ENCODE data around the gene ZBTB32.
"Not testable (repeated sequence)": the region's sequence is repeated elsewhere in the genome, so short reads cannot be mapped to it uniquely, and the experiment has no call there.

ZBTB32 gene, protein sequence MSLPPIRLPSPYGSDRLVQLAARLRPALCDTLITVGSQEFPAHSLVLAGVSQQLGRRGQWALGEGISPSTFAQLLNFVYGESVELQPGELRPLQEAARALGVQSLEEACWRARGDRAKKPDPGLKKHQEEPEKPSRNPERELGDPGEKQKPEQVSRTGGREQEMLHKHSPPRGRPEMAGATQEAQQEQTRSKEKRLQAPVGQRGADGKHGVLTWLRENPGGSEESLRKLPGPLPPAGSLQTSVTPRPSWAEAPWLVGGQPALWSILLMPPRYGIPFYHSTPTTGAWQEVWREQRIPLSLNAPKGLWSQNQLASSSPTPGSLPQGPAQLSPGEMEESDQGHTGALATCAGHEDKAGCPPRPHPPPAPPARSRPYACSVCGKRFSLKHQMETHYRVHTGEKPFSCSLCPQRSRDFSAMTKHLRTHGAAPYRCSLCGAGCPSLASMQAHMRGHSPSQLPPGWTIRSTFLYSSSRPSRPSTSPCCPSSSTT

DNA sequence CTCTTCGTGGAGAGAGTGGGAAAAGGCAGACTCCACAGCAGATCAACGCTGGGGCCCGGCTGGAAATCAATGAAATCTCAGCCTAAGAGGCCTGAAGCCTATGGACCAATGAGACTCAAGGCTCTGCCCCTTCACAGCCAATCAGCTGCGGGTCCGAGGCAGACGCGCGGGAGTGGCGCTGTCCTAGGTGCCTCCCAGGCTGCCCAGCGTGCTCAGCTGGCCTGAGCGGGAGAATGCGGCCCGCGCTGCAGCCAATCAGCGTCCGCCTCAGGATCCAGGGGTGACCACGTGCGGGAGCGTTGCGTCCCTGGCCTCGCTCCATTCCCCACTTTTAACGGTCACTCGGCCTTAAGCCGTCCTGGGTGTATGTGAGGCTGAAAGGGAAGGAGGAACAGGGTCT lies at the start of gene ZBTB32:
ZBTB32 (plus strand) TSS at position 341 of the 400 bp plus-strand sequence. CDS start 10,069 bp downstream, outside the sequence.
- ATAC-seq (ENCODE audit: low read depth) = no peak
- peaks cover 3% of the 10 kb centered on the region for H3K4me1 Mint-ChIP-seq
- no peaks in the 10 kb centered on the region for H3K9me3 Mint-ChIP-seq
- H3K4me3 Mint-ChIP-seq = no peak within 1 kb of the TSS
- DNase-seq (ENCODE audit: low spot score in 2 of 2) = no peak
- no peak within 1 kb of the TSS for H3K27ac Mint-ChIP-seq
- no peaks in the 10 kb centered on the region for H3K27me3 Mint-ChIP-seq
- H3K36me3 Mint-ChIP-seq = no peaks in the 10 kb centered on the region

DNA sequence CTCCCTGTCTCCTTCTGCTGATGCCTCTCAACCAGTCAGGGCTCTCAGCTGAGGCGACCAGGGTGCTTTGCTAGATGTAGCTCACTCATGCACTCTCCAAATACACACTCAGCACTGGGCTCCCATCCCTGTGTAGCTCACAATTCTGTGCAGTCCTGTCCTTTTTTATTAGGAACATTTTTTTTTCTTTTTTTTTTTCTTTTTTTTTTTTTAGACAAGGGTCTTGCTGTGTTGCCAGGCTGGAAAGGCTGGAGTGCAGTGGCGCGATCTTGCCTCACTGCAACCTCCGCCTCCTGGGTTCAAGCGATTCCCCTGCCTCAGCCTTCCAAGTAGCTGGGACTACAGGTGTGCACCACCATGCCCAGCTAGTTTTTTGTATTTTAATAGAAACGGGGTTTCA lies 49.5 kb upstream of the ZBTB32 start:
- H3K27me3 Mint-ChIP-seq; H3K27ac Mint-ChIP-seq; H3K4me1 Mint-ChIP-seq; DNase-seq (ENCODE audit: low spot score in 2 of 2); H3K4me3 Mint-ChIP-seq; H3K9me3 Mint-ChIP-seq; ATAC-seq (ENCODE audit: low read depth): not testable (repeated sequence)
- H3K36me3 Mint-ChIP-seq = peaks cover 31% of the 10 kb centered on the region

DNA sequence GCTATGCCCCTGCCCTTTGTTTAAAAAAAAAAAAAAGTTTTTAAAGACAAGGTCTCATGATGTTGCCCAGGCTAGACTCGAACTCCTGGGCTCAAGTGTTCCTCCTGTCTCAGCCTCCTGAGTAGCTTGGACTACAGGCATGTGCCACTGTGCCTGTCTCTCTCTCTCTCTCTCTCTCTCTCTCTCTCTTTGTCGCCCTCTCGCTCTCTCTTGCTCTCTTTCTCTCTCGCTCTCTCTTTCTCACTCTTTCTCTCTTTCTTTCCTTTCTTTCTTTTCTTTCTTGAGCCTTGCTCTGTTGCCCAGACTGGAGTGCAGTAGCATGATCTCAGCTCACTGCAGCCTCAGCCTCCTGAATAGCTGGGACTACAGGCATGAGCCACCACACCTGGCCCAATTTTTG lies 48.8 kb upstream of the ZBTB32 start:
- Mint-ChIP-seq H3K9me3 (no peaks in the 10 kb centered on the region), H3K27ac (no peak overlapping the region), H3K36me3 (peaks cover 32% of the 10 kb centered on the region), H3K4me1 (peaks cover 9% of the 10 kb centered on the region), H3K4me3 (no peak overlapping the region), H3K27me3 (no peaks in the 10 kb centered on the region)
- no peak for ATAC-seq (ENCODE audit: low read depth)
- no peak for DNase-seq (ENCODE audit: low spot score in 2 of 2)

DNA sequence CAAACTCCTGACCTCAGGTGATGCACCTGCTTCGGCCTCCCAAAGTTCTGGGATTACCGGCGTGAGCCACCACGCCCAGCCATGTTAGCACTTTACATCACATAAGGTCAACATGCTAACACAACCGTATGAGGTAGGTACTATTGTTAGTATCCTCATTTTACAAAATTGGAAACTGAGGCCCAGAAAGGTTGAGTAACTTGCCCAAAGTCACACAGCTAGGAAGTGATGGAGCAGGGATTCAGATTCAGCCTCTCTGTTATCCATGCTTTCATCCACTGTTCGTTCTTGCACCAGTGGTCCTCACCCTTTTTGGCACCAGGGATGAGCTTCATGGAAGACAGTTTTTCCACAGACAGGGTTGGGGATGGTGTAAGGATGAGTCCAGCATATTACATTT lies 47.7 kb upstream of the ZBTB32 start:
- Mint-ChIP-seq H3K27ac (no peak overlapping the region), H3K36me3 (peaks cover 32% of the 10 kb centered on the region), H3K4me3 (no peak overlapping the region), H3K4me1 (peaks cover 8% of the 10 kb centered on the region), H3K27me3 (no peaks in the 10 kb centered on the region), H3K9me3 (no peaks in the 10 kb centered on the region)
- ATAC-seq (ENCODE audit: low read depth) (no peak), DNase-seq (ENCODE audit: low spot score in 2 of 2) (no peak)

DNA sequence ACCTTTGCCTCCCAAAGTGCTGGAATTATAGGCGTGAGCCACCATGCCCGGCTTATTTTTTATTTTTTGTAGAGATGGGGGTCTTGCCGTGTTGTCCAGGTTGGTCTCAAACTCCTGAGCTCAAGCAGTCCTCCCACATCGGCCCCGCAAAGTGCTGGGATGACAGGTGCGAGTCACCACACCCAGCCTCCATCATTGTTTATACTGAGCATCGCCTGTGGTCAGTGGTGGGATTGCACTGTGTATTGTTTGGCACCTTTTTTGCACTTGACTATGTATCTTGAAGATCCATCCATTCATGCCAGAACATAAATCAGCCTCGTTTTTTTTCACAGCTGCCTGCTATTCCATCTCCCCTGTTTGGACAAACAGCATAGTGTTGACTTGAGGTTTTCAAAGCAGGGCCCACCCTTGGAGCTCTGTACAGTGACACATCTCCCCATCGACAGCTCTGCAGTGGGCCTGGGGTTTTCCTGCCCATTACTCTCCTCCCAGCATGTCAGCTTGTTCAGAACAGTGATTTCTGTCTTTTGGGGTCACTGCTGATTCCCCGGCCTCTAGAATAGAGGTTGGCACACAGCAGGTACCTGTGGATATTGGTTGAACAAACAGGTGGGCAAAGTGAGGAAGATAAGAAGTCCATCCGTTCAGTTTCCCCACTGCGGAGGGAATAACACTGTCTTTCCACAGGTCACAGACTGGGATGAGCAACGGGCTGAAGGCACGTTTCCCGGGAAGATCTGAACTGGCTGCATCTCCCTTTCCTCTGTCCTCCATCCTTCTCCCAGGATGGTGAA lies 46.3 kb upstream of the ZBTB32 start:
- Mint-ChIP-seq H3K27me3 (no peaks in the 10 kb centered on the region), H3K4me1 (peaks cover 7% of the 10 kb centered on the region), H3K9me3 (no peaks in the 10 kb centered on the region), H3K36me3 (peaks cover 34% of the 10 kb centered on the region), H3K4me3 (no peak overlapping the region), H3K27ac (no peak overlapping the region)
- ATAC-seq (ENCODE audit: low read depth) (no peak), DNase-seq (ENCODE audit: low spot score in 2 of 2) (no peak)

DNA sequence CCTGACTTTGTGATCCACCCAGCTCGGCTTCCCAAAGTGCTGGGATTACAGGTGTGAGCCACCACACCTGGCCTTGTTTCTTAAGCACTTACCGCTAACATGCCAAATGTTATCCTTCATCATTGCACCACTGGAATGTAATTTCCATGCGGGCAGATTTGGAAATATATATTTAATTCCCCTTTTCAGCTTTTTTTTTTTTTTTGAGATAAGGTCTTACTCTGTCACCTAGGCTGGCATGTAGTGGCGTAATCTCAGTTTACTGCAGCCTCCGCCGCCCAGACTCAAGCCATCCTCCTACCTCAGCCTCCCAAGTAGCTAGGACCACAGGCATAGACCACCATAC lies 42.4 kb upstream of the ZBTB32 start:
- DNase-seq (ENCODE audit: low spot score in 2 of 2) = no peak
- Mint-ChIP-seq H3K4me3 (no peak overlapping the region), H3K9me3 (no peaks in the 10 kb centered on the region), H3K27ac (no peak overlapping the region), H3K27me3 (no peaks in the 10 kb centered on the region), H3K36me3 (peaks cover 26% of the 10 kb centered on the region), H3K4me1 (peaks cover 2% of the 10 kb centered on the region)
- no peak for ATAC-seq (ENCODE audit: low read depth)

DNA sequence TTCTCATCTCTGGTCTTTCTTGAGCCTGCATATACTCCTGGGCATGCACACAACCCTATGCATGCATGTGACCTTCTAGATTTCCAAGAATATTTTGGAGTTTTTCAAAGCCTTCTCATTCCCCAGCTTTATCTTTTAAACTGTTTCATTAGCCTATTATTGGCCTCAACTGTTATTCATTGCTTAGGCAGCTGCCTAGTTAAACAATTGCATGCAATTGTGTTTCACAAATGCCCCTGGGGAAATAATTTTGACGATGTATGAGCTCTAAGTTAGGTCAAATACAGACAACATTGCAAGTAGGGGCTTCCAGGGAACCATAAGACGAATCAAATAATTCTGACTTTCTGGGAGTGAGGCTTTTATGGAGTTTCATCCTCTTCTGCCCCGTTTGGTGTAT lies 40.4 kb upstream of the ZBTB32 start:
- Mint-ChIP-seq H3K36me3 (peaks cover 17% of the 10 kb centered on the region), H3K9me3 (no peaks in the 10 kb centered on the region), H3K4me1 (peaks cover 2% of the 10 kb centered on the region), H3K4me3 (no peak overlapping the region), H3K27me3 (no peaks in the 10 kb centered on the region), H3K27ac (no peak overlapping the region)
- ATAC-seq (ENCODE audit: low read depth) (no peak), DNase-seq (ENCODE audit: low spot score in 2 of 2) (no peak)

DNA sequence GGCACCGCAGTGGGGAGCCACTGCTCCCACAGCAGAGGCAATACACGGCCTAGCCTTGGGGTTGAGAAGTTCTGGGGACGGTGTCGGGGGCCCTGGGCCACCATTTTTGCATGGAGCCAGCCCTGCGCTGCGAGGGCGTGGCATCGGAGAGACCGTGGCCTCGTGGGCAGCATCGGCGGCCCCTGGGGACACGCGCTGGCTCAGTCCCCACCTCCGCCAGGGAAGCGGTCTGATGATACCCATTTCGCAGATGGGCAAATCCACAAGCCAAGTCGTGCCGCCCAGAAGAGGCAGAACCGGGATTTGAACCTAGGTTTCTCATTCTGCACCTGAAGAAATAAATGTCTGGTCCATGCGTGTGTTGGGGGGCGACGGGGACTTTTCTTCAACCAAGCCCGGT lies 39.2 kb upstream of the ZBTB32 start:
- ATAC-seq (ENCODE audit: low read depth) = no peak
- Mint-ChIP-seq H3K4me1 (peaks cover 2% of the 10 kb centered on the region), H3K4me3 (no peak overlapping the region), H3K36me3 (peaks cover 14% of the 10 kb centered on the region), H3K9me3 (no peaks in the 10 kb centered on the region), H3K27me3 (peaks cover 4% of the 10 kb centered on the region), H3K27ac (no peak overlapping the region)
- no peak for DNase-seq (ENCODE audit: low spot score in 2 of 2)

DNA sequence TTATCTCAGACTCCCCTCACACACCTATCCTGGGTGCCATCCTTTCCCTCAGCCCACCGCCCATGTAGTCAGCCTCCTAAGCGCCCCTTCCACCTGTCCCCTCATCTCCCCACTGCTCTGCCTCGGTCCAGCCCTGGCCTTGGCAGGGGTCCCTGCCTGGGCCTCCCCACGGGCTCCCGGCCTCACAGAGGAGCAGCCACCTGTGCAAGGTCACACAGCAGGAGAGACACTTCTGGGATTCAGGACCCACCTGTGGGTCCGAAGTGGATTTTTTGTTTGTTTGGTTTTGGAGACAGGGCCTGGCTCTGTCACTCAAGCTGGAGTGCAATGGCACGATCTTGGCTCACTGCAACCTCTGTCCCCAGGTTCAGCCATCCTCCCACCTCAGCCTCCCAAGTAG lies 38.8 kb upstream of the ZBTB32 start:
- no peak overlapping the region for H3K4me3 Mint-ChIP-seq
- H3K4me1 Mint-ChIP-seq = peaks cover 2% of the 10 kb centered on the region
- H3K27ac Mint-ChIP-seq = no peak overlapping the region
- peaks cover 5% of the 10 kb centered on the region for H3K27me3 Mint-ChIP-seq
- no peak for ATAC-seq (ENCODE audit: low read depth)
- no peak for DNase-seq (ENCODE audit: low spot score in 2 of 2)
- no peaks in the 10 kb centered on the region for H3K9me3 Mint-ChIP-seq
- H3K36me3 Mint-ChIP-seq = peaks cover 14% of the 10 kb centered on the region

DNA sequence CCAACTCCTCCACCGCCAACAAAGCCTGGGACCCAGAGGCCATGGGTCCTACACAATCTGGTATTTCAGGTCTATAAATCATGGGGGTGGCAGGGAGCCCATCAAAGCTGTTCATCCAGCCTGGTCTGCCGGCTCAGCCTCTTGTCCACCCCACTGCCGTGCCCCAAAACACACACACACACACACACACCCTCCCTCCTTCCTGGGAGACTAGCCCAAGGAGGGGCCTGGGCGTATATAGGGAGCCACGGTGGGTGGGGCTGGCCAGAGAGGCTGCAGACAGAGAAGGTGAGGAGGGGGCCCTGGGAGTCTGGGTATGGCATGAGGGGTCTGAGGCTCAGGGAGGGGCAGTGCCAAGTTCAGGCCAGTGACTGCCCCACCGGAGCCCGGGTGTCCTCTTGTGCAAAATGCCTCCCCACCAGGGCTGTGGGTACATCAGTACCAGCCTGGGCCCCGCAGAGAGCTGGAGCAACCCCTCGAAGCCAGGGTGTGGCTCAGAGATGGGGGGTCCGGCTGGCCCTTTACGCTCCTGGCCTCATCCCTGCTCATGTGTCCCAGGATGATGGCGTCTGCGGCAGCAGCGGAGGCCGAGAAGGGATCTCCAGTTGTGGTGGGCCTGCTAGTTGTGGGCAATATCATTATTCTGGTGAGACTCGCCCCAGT lies 38.0 kb upstream of the ZBTB32 start, which contains the start of gene UPK1A:
UPK1A (plus strand) TSS at position 267 of the 663 bp plus-strand sequence; CDS start at position 563, 296 bp downstream.
- Mint-ChIP-seq H3K4me1 (peaks cover 2% of the 10 kb centered on the region), H3K27me3 (peaks cover 6% of the 10 kb centered on the region), H3K27ac (no peak within 1 kb of the TSS), H3K9me3 (no peaks in the 10 kb centered on the region), H3K36me3 (peaks cover 11% of the 10 kb centered on the region), H3K4me3 (no peak within 1 kb of the TSS)
- ATAC-seq (ENCODE audit: low read depth) (no peak), DNase-seq (ENCODE audit: low spot score in 2 of 2) (no peak)

DNA sequence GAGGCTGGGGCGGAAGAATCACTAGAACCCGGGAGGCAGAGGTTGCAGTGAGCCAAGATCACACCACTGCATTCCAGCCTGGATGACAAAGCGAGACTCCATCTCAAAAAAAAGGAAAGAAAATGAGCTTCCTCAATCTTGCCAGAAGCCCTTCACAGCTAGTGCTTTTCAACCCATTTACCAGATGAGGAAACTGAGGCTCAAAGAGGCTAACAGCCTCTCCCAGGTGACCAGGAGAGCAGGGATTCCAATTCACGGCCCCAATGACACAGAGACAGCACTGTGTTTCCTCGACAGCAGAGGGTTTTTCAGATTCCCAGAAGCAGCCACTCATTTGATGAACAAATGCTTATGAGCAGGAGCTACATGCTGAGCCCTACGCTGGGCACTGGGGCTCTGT lies 34.8 kb upstream of the ZBTB32 start:
- DNase-seq (ENCODE audit: low spot score in 2 of 2) (no peak), ATAC-seq (ENCODE audit: low read depth) (no peak)
- Mint-ChIP-seq H3K4me1 (peaks cover 7% of the 10 kb centered on the region), H3K4me3 (no peak overlapping the region), H3K9me3 (no peaks in the 10 kb centered on the region), H3K27me3 (peaks cover 19% of the 10 kb centered on the region), H3K36me3 (no peaks in the 10 kb centered on the region), H3K27ac (no peak overlapping the region)

DNA sequence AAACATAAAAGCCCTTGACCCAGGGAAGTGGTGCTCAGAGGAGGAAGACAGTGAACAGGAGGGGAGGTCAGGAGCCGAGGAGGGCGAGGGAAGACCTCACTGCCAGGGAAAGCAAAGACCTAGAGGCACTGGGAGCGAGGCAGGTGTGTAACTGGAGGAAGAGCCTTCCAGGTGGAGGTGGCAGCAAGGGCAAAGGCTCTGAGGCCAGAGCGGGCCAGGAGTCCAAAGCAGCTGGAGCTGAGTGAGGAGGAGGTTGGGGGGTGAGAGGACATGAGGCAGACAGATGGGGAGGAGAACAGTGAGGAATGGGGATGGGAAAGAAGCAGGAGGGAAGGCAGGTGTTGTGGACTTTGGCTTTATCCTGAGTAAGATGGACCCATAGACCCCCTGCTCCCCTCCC lies 34.4 kb upstream of the ZBTB32 start:
- Mint-ChIP-seq H3K9me3 (no peaks in the 10 kb centered on the region), H3K4me1 (peaks cover 7% of the 10 kb centered on the region), H3K4me3 (no peak overlapping the region), H3K36me3 (no peaks in the 10 kb centered on the region), H3K27me3 (peaks cover 20% of the 10 kb centered on the region), H3K27ac (no peak overlapping the region)
- no peak for DNase-seq (ENCODE audit: low spot score in 2 of 2)
- ATAC-seq (ENCODE audit: low read depth) = no peak

DNA sequence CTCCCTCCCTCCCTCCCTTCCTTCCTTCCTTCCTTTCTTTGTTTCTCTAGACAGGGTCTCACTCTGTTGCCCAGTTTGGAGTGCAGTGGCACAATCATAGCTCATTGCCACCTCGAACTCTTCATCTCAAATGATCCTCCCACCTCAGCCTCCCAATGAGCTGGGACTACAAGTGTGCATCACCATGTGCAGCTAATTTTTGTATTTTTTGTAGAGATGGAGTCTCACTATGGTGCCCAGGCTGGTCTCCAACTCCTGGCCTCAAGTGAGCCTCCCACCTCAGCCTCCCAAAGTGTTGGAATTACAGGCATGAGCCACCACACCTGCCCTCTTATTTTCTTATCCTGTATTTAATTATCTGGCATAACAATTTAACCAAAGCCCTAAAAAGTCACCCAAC lies 33.7 kb upstream of the ZBTB32 start:
- H3K27me3 Mint-ChIP-seq = peaks cover 20% of the 10 kb centered on the region

DNA sequence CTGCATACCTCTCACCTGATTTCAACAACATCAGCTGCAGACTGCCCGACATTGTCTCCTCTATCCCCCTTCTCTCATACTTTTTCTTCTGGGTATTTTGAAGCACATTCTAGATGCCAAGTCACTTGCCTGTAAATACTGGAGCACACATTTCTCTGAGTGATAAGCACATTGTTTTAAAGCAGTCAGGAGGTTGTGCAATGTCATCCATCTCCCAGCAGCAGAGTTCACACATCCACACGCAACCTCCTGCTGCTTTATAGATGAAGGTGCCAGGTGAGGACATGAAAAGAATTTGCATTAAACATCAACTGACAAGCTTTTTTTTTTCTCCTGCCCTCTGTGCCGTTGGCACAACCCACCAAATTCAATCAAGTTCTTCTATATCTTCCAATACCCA lies 32.5 kb upstream of the ZBTB32 start:
- H3K4me3 Mint-ChIP-seq = no peak overlapping the region

More for the DNA sequence above, 33.7 kb upstream of the ZBTB32 start:
- Mint-ChIP-seq H3K27ac (no peak overlapping the region), H3K36me3 (no peaks in the 10 kb centered on the region), H3K4me3 (no peak overlapping the region), H3K4me1 (peaks cover 7% of the 10 kb centered on the region), H3K9me3 (no peaks in the 10 kb centered on the region)
- DNase-seq (ENCODE audit: low spot score in 2 of 2) (no peak), ATAC-seq (ENCODE audit: low read depth) (no peak)

More for the DNA sequence above, 32.5 kb upstream of the ZBTB32 start:
- Mint-ChIP-seq H3K36me3 (no peaks in the 10 kb centered on the region), H3K4me1 (peaks cover 7% of the 10 kb centered on the region), H3K27ac (no peak overlapping the region), H3K27me3 (peaks cover 26% of the 10 kb centered on the region), H3K9me3 (no peaks in the 10 kb centered on the region)
- DNase-seq (ENCODE audit: low spot score in 2 of 2) (no peak), ATAC-seq (ENCODE audit: low read depth) (no peak)

All from memory B cell (primary cell).